HepG2 (cell line): ENCODE results near the gene MIOS. TPM values are rescaled to one million over a fixed set of nuclear protein-coding genes. Genes with fewer than 3 reads are reported as not detected.

ENCODE experiments used
- ATAC-seq: fragments of 200-7000 bp; cut with Tn5 transposase; 3 replicates; pipeline ENCODE4 v1.9.1; 2020; ENCODE audit warnings: mild to moderate bottlenecking, moderate library complexity
- BruUV-seq: library from RNA; stranded (reverse); fragments of 400-500 nt; replicated peaks from 2 replicates; lab custom pipeline; 2021; lab: Mats Ljungman, UMichigan
- CTCF ChIA-PET: fragments of 300-600 bp; formaldehyde crosslinking; extraction: SDS; loops from one replicate; lab custom pipeline; 2021; ENCODE audit warnings: low total read pairs, inconsistent platforms, low intra/inter-chr PET ratio; lab: Yijun Ruan, JAX
- POLR2A ChIA-PET: fragments of 350-600 bp; sonication (Branson Sonifier 250); formaldehyde crosslinking; loops from one replicate; lab custom pipeline; 2020; ENCODE audit warnings: antibody characterized with exemption, inconsistent platforms; lab: Yijun Ruan, JAX
- DNase-seq: peaks from one replicate; pipeline ENCODE4 v3.0.0-alpha.2; 2015; ENCODE audit warnings: low spot score
- FAIRE-seq: peaks from 3 replicates; lab custom pipeline; 2011; peaks lifted over from hg19 to GRCh38; lab: Jason Lieb, UNC
- H2AFZ ChIP-seq: one replicate; pipeline ENCODE4 v1.6.1; 2011; ENCODE audit warnings: low read length, inconsistent platforms
- H3K27ac ChIP-seq: fragments of 300-600 bp; 3 replicates; pipeline ENCODE4 v1.8.0; 2011; ENCODE audit warnings: mixed run types, mild to moderate bottlenecking, mixed read lengths, low read length, inconsistent platforms; ENCODE audit not compliant: insufficient read depth; ENCODE audit errors: extremely low read length
- H3K27me3 ChIP-seq, 2 experiments: fragments of 200-600 bp in 1 of 2; 2 replicates in 1 of 2; 3 replicates in 1 of 2; pipeline versions ENCODE4 v1.6.0 to v1.8.0; 2011; ENCODE audit warnings: low read length in 2 of 2, mild to moderate bottlenecking in 2 of 2, moderate library complexity in 2 of 2, inconsistent platforms in 1 of 2; ENCODE audit not compliant: insufficient read depth in 2 of 2, control insufficient read depth in 1 of 2
- H3K36me3 ChIP-seq, 2 experiments: fragments of 200-600 bp in 1 of 2; replicated peaks in 1 of 2; 2 replicates in 1 of 2; 3 replicates in 1 of 2; pipeline versions ENCODE4 v1.5.1 to v1.8.0; 2011; ENCODE audit warnings: low read length in 2 of 2, inconsistent platforms in 1 of 2; ENCODE audit not compliant: insufficient read depth in 2 of 2, control insufficient read depth in 1 of 2
- H3K4me1 ChIP-seq: 2 replicates; pipeline ENCODE4 v1.5.1; 2012; ENCODE audit warnings: low read length, inconsistent platforms; ENCODE audit not compliant: insufficient read depth
- H3K4me2 ChIP-seq: 2 replicates; pipeline ENCODE4 v1.6.0; 2011; ENCODE audit warnings: low read depth, low read length, inconsistent platforms
- H3K4me3 ChIP-seq, 3 experiments: fragments of 200-600 bp in 1 of 3; sonication (generic), shearing (Covaris generic) in 1 of 3; replicated peaks in 1 of 3; 2 replicates each; pipeline ENCODE4 v1.5.1; 2011 to 2016; ENCODE audit warnings: low read length in 3 of 3, inconsistent platforms in 2 of 3, low read depth in 2 of 3, mild to moderate bottlenecking in 2 of 3, control low read depth in 1 of 3, mixed read lengths in 1 of 3; ENCODE audit not compliant: insufficient read depth in 1 of 3
- H3K79me2 ChIP-seq: one replicate; pipeline ENCODE4 v1.6.1; 2011; ENCODE audit warnings: low read length, inconsistent platforms; ENCODE audit not compliant: insufficient read depth
- H3K9ac ChIP-seq: 2 replicates; pipeline ENCODE4 v1.6.0; 2011; ENCODE audit warnings: mild to moderate bottlenecking, low read depth, low read length, inconsistent platforms; ENCODE audit not compliant: insufficient read depth
- H3K9me3 ChIP-seq: 2 replicates; pipeline ENCODE4 v1.5.1; 2012; ENCODE audit warnings: mild to moderate bottlenecking, low read length
- H4K20me1 ChIP-seq: 2 replicates; pipeline ENCODE4 v1.6.0; 2011; ENCODE audit warnings: inconsistent platforms, mild to moderate bottlenecking, low read length, moderate library complexity; ENCODE audit not compliant: insufficient read depth
- CBX1 ChIP-seq: IDR thresholded peaks from one replicate; pipeline ENCODE4 v1.6.1; 2016; ENCODE audit warnings: antibody characterized with exemption, low read depth
- ELF3 ChIP-seq: IDR thresholded peaks from 2 replicates; pipeline ENCODE4 v1.6.1; 2016; ENCODE audit warnings: missing genetic modification reagents, missing compliant biosample characterization
- HMGA1 ChIP-seq: sonication (generic); formaldehyde crosslinking; conservative IDR thresholded peaks from 2 replicates; pipeline ENCODE4 v1.4.0; 2020; ENCODE audit warnings: missing genetic modification reagents
- MAFG ChIP-seq: sonication (generic); formaldehyde crosslinking; IDR thresholded peaks from 2 replicates; pipeline ENCODE4 v1.5.1; 2020; ENCODE audit warnings: mild to moderate bottlenecking, missing genetic modification reagents
- MIER2 ChIP-seq: IDR thresholded peaks from 2 replicates; pipeline ENCODE4 v1.6.1; 2016; ENCODE audit warnings: missing biosample characterization, missing genetic modification reagents
- SYNCRIP ChIP-seq: fragments of 200-400 bp; formaldehyde crosslinking; IDR thresholded peaks from 2 replicates; pipeline ENCODE4 v1.6.1; 2018; ENCODE audit warnings: mild to moderate bottlenecking, low read depth, low read length; ENCODE audit not compliant: insufficient read depth
- ZNF124 ChIP-seq: sonication (generic); formaldehyde crosslinking; IDR thresholded peaks from 2 replicates; pipeline ENCODE4 v1.4.0; 2020; ENCODE audit warnings: missing genetic modification reagents
- ZNF253 ChIP-seq: sonication (generic); formaldehyde crosslinking; IDR thresholded peaks from 2 replicates; pipeline ENCODE4 v1.8.0; 2022; ENCODE audit warnings: mild to moderate bottlenecking, missing genetic modification reagents, borderline replicate concordance
- WGBS: methylation state at CpG from one replicate; pipeline ENCODE4 v1.1.6; 2017; ENCODE audit warnings: low lambda C conversion rate; 5-methylcytosine and 5-hydroxymethylcytosine counted together
- in situ Hi-C: cut with HindIII; loops from 2 replicates; pipeline ENCODE4 v1.10.0; 2017; ENCODE audit warnings: low pct_unique_long_range_greater_than_20kb; ENCODE audit not compliant: extremely low pct_ligation_motif_present
- intact Hi-C: fragments of 100-400 bp; cut with micrococcal nuclease; formaldehyde crosslinking; loops from one replicate; pipeline ENCODE4 v1.10.0; 2022; ENCODE audit not compliant: unreplicated experiment
- polyA plus RNA-seq, 8 experiments: library from polyadenylated mRNA; depleted of rRNA in 3 of 8; stranded (reverse) in 7 of 8; unstranded in 1 of 8; fragments of >200 nt; fragmentation: Illumina TruSeq in 4 of 8; extraction: Trizol in 4 of 8; gene quantifications; 2 replicates each; pipeline versions ENCODE4 v1.2.1 to v1.2.3, GENCODE V29; 2011 to 2016; ENCODE audit warnings: low read depth in 4 of 8, missing spikeins in 1 of 8, mixed read lengths in 1 of 8; ENCODE audit not compliant: insufficient read depth in 1 of 8
- total RNA-seq, 5 experiments: library from RNA; depleted of rRNA; stranded (reverse); fragments of >200 nt; fragmentation: Illumina TruSeq; extraction: Trizol; gene quantifications; 2 replicates each; pipeline ENCODE4 v1.2.3, GENCODE V29; 2016; ENCODE audit warnings: low read depth in 1 of 5
- TF ChIP-seq, protein P1 (sequence below): sonication (generic); formaldehyde crosslinking; IDR thresholded peaks from 2 replicates; pipeline ENCODE4 v1.4.0; 2020; ENCODE audit warnings: missing genetic modification reagents; ENCODE audit errors: not compliant biosample characterization

Gene MIOS
- total and polyA plus RNA-seq, 2 of the 13 experiments (the other 11 are each of a cell fraction or from before 2014, with no cell fraction given): 15.2 to 33.5 TPM

DNA sequence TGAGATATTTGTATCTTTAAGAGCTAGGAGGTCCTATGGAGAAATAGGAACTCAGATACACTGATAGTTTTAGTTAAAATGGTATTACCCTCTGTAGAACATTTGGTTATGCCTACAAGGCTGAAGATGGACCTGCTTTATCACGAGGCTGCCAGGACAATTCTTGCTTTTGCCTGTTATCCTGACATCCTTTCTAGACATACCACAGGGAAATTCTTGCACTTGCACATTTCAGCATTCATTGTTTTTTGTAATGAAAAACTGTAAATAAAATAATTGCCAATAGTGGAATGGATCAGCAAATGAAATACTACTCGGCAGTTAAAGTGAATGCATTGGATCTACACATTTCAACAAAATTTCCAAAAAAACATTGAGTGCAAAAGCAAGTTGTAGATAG, 40.7 kb upstream of the MIOS start:
- no TSS peak for BruUV-seq
- CTCF ChIA-PET: no interaction called here
- Histone ChIP-seq H3K4me3 (no peak overlapping the region), H3K27me3 (no peaks in the 10 kb centered on the region; a peak in 1 of 5 replicates), H3K9me3 (no peaks in the 10 kb centered on the region), H3K4me2 (no peak overlapping the region), H3K27ac (no peak overlapping the region), H3K9ac (no peak overlapping the region), H3K36me3 (no peaks in the 10 kb centered on the region), H3K4me1 (0 out of 2 replicates have a peak, but pooled peaks cover 9% of the 10 kb centered on the region), H4K20me1 (no peaks in the 10 kb centered on the region), H3K79me2 (no peaks in the 10 kb centered on the region), H2AFZ (no peak overlapping the region)
- in situ Hi-C loops: no loop called here
- ATAC-seq (no peak), DNase-seq (no peak), FAIRE-seq (no peak)
- POLR2A ChIA-PET: no interaction called here
- no peak for TF ChIP-seq ZNF253 (CRISPR knock-in tag)
- intact Hi-C loops: no loop called here
- 42% methylated on average over 2 of the region's 2 CpGs for WGBS

DNA sequence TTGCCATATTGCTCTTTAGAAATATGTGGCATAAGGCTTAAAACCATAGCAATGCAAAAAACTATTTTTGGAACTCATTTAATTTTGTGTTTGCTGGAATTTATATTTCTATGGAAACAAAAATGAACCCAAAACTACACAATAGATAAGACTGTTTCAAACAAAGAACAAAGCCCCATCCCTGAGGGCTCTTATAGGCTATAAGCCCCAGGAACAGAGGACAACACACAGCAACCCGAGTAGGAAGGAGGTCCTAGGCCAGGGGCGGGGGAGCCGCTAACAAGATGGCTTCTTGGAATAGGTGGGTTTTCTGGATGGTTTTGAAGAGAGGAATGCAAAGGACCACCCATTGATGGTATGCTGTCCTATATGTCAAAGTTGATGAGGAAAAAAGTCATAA, 39.6 kb upstream of the MIOS start:
- no peaks in the 10 kb centered on the region for H3K9me3 ChIP-seq
- 81% methylated on average over 3 of the region's 3 CpGs for WGBS
- CTCF ChIA-PET: no interaction called here
- DNase-seq: no peak
- ATAC-seq: no peak
- intact Hi-C loops: no loop called here
- FAIRE-seq: no peak
- H2AFZ ChIP-seq: no peak overlapping the region
- BruUV-seq: no TSS peak
- H3K36me3 ChIP-seq: no peaks in the 10 kb centered on the region
- H3K79me2 ChIP-seq: no peaks in the 10 kb centered on the region
- H3K4me1 ChIP-seq: 0 out of 2 replicates have a peak, but pooled peaks cover 9% of the 10 kb centered on the region
- in situ Hi-C loops: no loop called here
- no peak for TF ChIP-seq SYNCRIP
- TF ChIP-seq ZNF124 (CRISPR knock-in tag): no peak
- no peak for TF ChIP-seq HMGA1 (CRISPR knock-in tag)
- TF ChIP-seq CBX1: no peak
- TF ChIP-seq, protein P1, sequence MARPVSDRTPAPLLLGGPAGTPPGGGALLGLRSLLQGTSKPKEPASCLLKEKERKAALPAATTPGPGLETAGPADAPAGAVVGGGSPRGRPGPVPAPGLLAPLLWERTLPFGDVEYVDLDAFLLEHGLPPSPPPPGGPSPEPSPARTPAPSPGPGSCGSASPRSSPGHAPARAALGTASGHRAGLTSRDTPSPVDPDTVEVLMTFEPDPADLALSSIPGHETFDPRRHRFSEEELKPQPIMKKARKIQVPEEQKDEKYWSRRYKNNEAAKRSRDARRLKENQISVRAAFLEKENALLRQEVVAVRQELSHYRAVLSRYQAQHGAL (CRISPR knock-in tag): no peak
- no peak for TF ChIP-seq ELF3 (CRISPR knock-in tag)
- TF ChIP-seq MAFG (CRISPR knock-in tag): no peak
- no peak for TF ChIP-seq MIER2 (CRISPR knock-in tag)
- H3K27ac ChIP-seq: no peak overlapping the region
- no peak overlapping the region for H3K4me3 ChIP-seq
- no peak overlapping the region for H3K4me2 ChIP-seq
- H3K9ac ChIP-seq: no peak overlapping the region
- no peaks in the 10 kb centered on the region for H4K20me1 ChIP-seq
- no peaks in the 10 kb centered on the region; a peak in 1 of 5 replicates for H3K27me3 ChIP-seq
- POLR2A ChIA-PET: no interaction called here
